ENCODE measurements around the gene TNNI3K.

DNA sequence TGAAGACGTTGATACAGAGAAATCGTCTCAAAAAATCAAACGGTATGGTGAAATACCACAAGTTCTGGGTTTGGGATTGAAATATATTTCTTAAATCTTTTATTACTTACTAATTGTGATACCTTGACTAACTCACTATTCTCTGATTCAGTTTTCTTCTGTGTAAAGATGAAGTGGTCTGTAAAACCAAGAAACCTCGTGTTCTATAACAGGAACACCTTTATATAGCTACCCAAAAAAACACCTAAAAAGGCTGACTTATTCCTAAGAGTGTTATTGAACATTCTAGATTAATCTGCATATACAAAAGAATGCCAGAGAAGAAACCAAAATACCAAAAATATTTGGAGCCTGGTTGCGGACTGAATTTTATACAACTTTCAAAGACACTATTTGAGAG is 37.9 kb upstream of the TNNI3K start:
- TF ChIP-seq EZH2 (IDR thresholded peaks at IDR 0.05; ENCODE audit: borderline replicate concordance, insufficient read depth, low read length, poor library complexity, severe bottlenecking) (no peak), MXI1 (conservative IDR thresholded peaks at IDR 0.05; ENCODE audit: poor library complexity, severe bottlenecking) (no peak), POLR2AphosphoS5 (IDR thresholded peaks at IDR 0.05) (no peak), EP300 (conservative IDR thresholded peaks at IDR 0.05; ENCODE audit: poor library complexity, severe bottlenecking) (no peak), RAD21 (conservative IDR thresholded peaks at IDR 0.05) (no peak), TAF1 (IDR thresholded peaks at IDR 0.05; ENCODE audit: low read depth) (no peak)
- TF ChIP-seq, protein P1, sequence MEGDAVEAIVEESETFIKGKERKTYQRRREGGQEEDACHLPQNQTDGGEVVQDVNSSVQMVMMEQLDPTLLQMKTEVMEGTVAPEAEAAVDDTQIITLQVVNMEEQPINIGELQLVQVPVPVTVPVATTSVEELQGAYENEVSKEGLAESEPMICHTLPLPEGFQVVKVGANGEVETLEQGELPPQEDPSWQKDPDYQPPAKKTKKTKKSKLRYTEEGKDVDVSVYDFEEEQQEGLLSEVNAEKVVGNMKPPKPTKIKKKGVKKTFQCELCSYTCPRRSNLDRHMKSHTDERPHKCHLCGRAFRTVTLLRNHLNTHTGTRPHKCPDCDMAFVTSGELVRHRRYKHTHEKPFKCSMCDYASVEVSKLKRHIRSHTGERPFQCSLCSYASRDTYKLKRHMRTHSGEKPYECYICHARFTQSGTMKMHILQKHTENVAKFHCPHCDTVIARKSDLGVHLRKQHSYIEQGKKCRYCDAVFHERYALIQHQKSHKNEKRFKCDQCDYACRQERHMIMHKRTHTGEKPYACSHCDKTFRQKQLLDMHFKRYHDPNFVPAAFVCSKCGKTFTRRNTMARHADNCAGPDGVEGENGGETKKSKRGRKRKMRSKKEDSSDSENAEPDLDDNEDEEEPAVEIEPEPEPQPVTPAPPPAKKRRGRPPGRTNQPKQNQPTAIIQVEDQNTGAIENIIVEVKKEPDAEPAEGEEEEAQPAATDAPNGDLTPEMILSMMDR (IDR thresholded peaks at IDR 0.05; ENCODE audit: poor library complexity, severe bottlenecking): no peak
- TF ChIP-seq, protein P2, sequence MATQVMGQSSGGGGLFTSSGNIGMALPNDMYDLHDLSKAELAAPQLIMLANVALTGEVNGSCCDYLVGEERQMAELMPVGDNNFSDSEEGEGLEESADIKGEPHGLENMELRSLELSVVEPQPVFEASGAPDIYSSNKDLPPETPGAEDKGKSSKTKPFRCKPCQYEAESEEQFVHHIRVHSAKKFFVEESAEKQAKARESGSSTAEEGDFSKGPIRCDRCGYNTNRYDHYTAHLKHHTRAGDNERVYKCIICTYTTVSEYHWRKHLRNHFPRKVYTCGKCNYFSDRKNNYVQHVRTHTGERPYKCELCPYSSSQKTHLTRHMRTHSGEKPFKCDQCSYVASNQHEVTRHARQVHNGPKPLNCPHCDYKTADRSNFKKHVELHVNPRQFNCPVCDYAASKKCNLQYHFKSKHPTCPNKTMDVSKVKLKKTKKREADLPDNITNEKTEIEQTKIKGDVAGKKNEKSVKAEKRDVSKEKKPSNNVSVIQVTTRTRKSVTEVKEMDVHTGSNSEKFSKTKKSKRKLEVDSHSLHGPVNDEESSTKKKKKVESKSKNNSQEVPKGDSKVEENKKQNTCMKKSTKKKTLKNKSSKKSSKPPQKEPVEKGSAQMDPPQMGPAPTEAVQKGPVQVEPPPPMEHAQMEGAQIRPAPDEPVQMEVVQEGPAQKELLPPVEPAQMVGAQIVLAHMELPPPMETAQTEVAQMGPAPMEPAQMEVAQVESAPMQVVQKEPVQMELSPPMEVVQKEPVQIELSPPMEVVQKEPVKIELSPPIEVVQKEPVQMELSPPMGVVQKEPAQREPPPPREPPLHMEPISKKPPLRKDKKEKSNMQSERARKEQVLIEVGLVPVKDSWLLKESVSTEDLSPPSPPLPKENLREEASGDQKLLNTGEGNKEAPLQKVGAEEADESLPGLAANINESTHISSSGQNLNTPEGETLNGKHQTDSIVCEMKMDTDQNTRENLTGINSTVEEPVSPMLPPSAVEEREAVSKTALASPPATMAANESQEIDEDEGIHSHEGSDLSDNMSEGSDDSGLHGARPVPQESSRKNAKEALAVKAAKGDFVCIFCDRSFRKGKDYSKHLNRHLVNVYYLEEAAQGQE (IDR thresholded peaks at IDR 0.05; ENCODE audit: borderline replicate concordance): no peak

All from neural cell (in vitro differentiated cells).